GM23338 (cell line): ENCODE measurements around the gene ZNF211. TPM values are rescaled to one million over a fixed set of nuclear protein-coding genes. Genes with fewer than 3 reads are reported as not detected.

Source experiments
- ATAC-seq: fragments of 200-7000 bp; cut with Tn5 transposase; 3 replicates; pipeline ENCODE4 v1.9.1; 2020
- DNase-seq: peaks from one replicate; pipeline ENCODE4 v3.0.0-alpha.2; 2015; ENCODE audit warnings: low spot score
- H2AFZ ChIP-seq: fragments of 200-600 bp; sonication (generic); 2 replicates; pipeline ENCODE4 v1.8.0; 2016; ENCODE audit warnings: antibody characterized with exemption, mild to moderate bottlenecking, moderate library complexity
- H3F3A ChIP-seq: fragments of 200-600 bp; sonication (generic); replicated peaks from 2 replicates; pipeline ENCODE4 v1.8.0; 2017; ENCODE audit warnings: antibody characterized with exemption, mixed run types, low read depth
- H3K27ac ChIP-seq: fragments of 200-600 bp; sonication (generic); 2 replicates; pipeline ENCODE4 v1.6.1; 2016; ENCODE audit warnings: low read depth
- H3K27me3 ChIP-seq: fragments of 200-600 bp; sonication (generic); 2 replicates; pipeline ENCODE4 v1.8.0; 2016; ENCODE audit warnings: mild to moderate bottlenecking, mixed run types, moderate library complexity; ENCODE audit not compliant: insufficient read depth
- H3K36me3 ChIP-seq: fragments of 200-600 bp; sonication (generic); 2 replicates; pipeline ENCODE4 v1.8.0; 2016; ENCODE audit warnings: mild to moderate bottlenecking; ENCODE audit not compliant: insufficient read depth
- H3K4me1 ChIP-seq: fragments of 200-600 bp; sonication (generic); 2 replicates; pipeline ENCODE4 v1.8.0; 2016; ENCODE audit warnings: mild to moderate bottlenecking, moderate library complexity; ENCODE audit not compliant: insufficient read depth
- H3K4me2 ChIP-seq: fragments of 200-600 bp; sonication (generic); 2 replicates; pipeline ENCODE4 v1.7.1; 2017; ENCODE audit warnings: mixed run types
- H3K4me3 ChIP-seq: fragments of 200-600 bp; sonication (generic); 2 replicates; pipeline ENCODE4 v1.6.1; 2016; ENCODE audit warnings: mixed run types
- H3K79me2 ChIP-seq: fragments of 200-600 bp; sonication (generic); replicated peaks from 2 replicates; pipeline ENCODE4 v1.8.0; 2017; ENCODE audit warnings: mild to moderate bottlenecking; ENCODE audit not compliant: insufficient read depth
- H3K9me2 ChIP-seq: fragments of 200-600 bp; sonication (generic); 2 replicates; pipeline ENCODE4 v1.8.0; 2017; ENCODE audit not compliant: insufficient read depth
- H4K20me1 ChIP-seq: fragments of 200-600 bp; sonication (generic); replicated peaks from 2 replicates; pipeline ENCODE4 v1.8.0; 2017; ENCODE audit warnings: mild to moderate bottlenecking; ENCODE audit not compliant: insufficient read depth
- H3K27ac Mint-ChIP-seq: 2 replicates; pipeline ENCODE4 v1.8.0; 2020; ENCODE audit warnings: inconsistent platforms, mild to moderate bottlenecking, moderate library complexity, mixed read lengths
- H3K27me3 Mint-ChIP-seq: 3 replicates; pipeline ENCODE4 v1.8.0; 2022; ENCODE audit warnings: low read depth, mild to moderate bottlenecking, moderate library complexity, mixed read lengths, inconsistent platforms; ENCODE audit not compliant: insufficient read depth, poor library complexity
- H3K36me3 Mint-ChIP-seq: 3 replicates; pipeline ENCODE4 v1.8.0; 2021; ENCODE audit warnings: low read depth, mild to moderate bottlenecking, inconsistent platforms, moderate library complexity, mixed read lengths
- H3K4me1 Mint-ChIP-seq: 3 replicates; pipeline ENCODE4 v1.8.0; 2020; ENCODE audit warnings: mild to moderate bottlenecking, inconsistent platforms, mixed read lengths
- H3K4me3 Mint-ChIP-seq: 3 replicates; pipeline ENCODE4 v1.8.0; 2021; ENCODE audit warnings: moderate library complexity, mild to moderate bottlenecking, inconsistent platforms, mixed read lengths
- H3K9me3 Mint-ChIP-seq: 3 replicates; pipeline ENCODE4 v1.8.0; 2020; ENCODE audit warnings: moderate library complexity, mild to moderate bottlenecking, inconsistent platforms, mixed read lengths
- CREB1 ChIP-seq: fragments of 250-450 bp; sonication (Bioruptor Pico); IDR thresholded peaks from 2 replicates; pipeline ENCODE4 v1.5.0; 2020; ENCODE audit warnings: low read depth, mild to moderate bottlenecking, moderate library complexity
- CTCF ChIP-seq, 2 experiments: fragments of 200-600 bp in 1 of 2; sonication (generic) in 1 of 2; conservative IDR thresholded peaks; 2 replicates each; pipeline versions ENCODE4 v1.5.1 to v1.6.1; 2016 to 2017; ENCODE audit warnings: antibody characterized with exemption in 2 of 2, low read depth in 2 of 2, mild to moderate bottlenecking in 2 of 2, moderate library complexity in 1 of 2
- ETS1 ChIP-seq: IDR thresholded peaks from 2 replicates; pipeline ENCODE4 v1.6.1; 2016; ENCODE audit warnings: antibody characterized with exemption
- EZH2 ChIP-seq: fragments of 200-600 bp; sonication (generic); IDR thresholded peaks from one replicate; pipeline ENCODE4 v1.8.0; 2017; ENCODE audit warnings: antibody characterized with exemption, mild to moderate bottlenecking, low read depth; ENCODE audit not compliant: unreplicated experiment
- EZH2phosphoT487 ChIP-seq: fragments of 200-600 bp; sonication (generic); IDR thresholded peaks from one replicate; pipeline ENCODE4 v1.8.1; 2018; ENCODE audit warnings: antibody characterized with exemption; ENCODE audit not compliant: unreplicated experiment
- JUNB ChIP-seq: IDR thresholded peaks from one replicate; pipeline ENCODE4 v1.6.1; 2016; ENCODE audit warnings: antibody characterized with exemption; ENCODE audit not compliant: unreplicated experiment
- NANOG ChIP-seq: IDR thresholded peaks from 2 replicates; pipeline ENCODE4 v1.6.1; 2016; ENCODE audit warnings: antibody characterized with exemption, borderline replicate concordance
- POLR2AphosphoS5 ChIP-seq: IDR thresholded peaks from 2 replicates; pipeline ENCODE4 v1.6.1; 2016; ENCODE audit warnings: antibody characterized with exemption, low read depth
- REST ChIP-seq: IDR thresholded peaks from one replicate; pipeline ENCODE4 v1.6.1; 2018; ENCODE audit warnings: antibody characterized with exemption; ENCODE audit not compliant: unreplicated experiment
- STAT1 ChIP-seq: IDR thresholded peaks from one replicate; pipeline ENCODE4 v1.6.1; 2016; ENCODE audit warnings: antibody characterized with exemption; ENCODE audit not compliant: unreplicated experiment
- ZNF114 ChIP-seq: fragments of 250-450 bp; sonication (Bioruptor Pico); IDR thresholded peaks from 2 replicates; pipeline ENCODE4 v1.5.0; 2020; ENCODE audit warnings: mild to moderate bottlenecking, moderate library complexity
- ZNF331 ChIP-seq: fragments of 250-450 bp; sonication (Bioruptor Pico); IDR thresholded peaks from 2 replicates; pipeline ENCODE4 v1.5.0; 2020; ENCODE audit warnings: low read depth, mild to moderate bottlenecking, moderate library complexity
- polyA plus RNA-seq: library from polyadenylated mRNA; unstranded; fragments of >200 nt; fragmentation: Nextera tagmentation; extraction: Ambion mirVana; gene quantifications from 2 replicates; pipeline ENCODE4 v1.2.1, GENCODE V29; 2016
- total RNA-seq: library from RNA; depleted of rRNA; stranded (reverse); fragments of >200 nt; shearing (Covaris generic); gene quantifications from 2 replicates; pipeline ENCODE4 v1.2.3, GENCODE V29; 2014

The ZNF211 gene
- total and polyA plus RNA-seq, 2 experiments from 2014 or later = 9.7 to 13.8 TPM

- TF ChIP-seq ZNF331 (CRISPR knock-in tag) (peak; percentile 68), STAT1 (no peak)
- no peak overlapping the region for H3K4me3 ChIP-seq
- H3K79me2 ChIP-seq = no peaks in the 10 kb centered on the region
- no peak for ATAC-seq
- no peak for DNase-seq
- H2AFZ ChIP-seq = no peak overlapping the region
- Mint-ChIP-seq H3K4me3 (no peak overlapping the region), H3K36me3 (no peaks in the 10 kb centered on the region; the same call in 2 of the 3 replicates), H3K27ac (no peak overlapping the region), H3K9me3 (peaks cover 7% of the 10 kb centered on the region; the same call in 2 of the 3 replicates), H3K4me1 (peaks cover 6% of the 10 kb centered on the region), H3K27me3 (peaks cover 7% of the 10 kb centered on the region)
- no peaks in the 10 kb centered on the region for H3K36me3 ChIP-seq
- no peaks in the 10 kb centered on the region for H4K20me1 ChIP-seq
- H3K27me3 ChIP-seq = no peaks in the 10 kb centered on the region
- H3F3A ChIP-seq = no peaks in the 10 kb centered on the region
- H3K9me2 ChIP-seq = peaks cover 16% of the 10 kb centered on the region
- H3K27ac ChIP-seq = no peak overlapping the region
- no peaks in the 10 kb centered on the region; the same call in 1 of the 2 replicates for H3K4me1 ChIP-seq
- no peak overlapping the region for H3K4me2 ChIP-seq
Measured at GRCh38 chr19:57653689-57654088, 20.7 kb downstream of the ZNF211 start.

GRCh38 chr19:57655443-57655842 is 22.5 kb downstream of the ZNF211 start:
- Mint-ChIP-seq H3K27me3 (peaks cover 7% of the 10 kb centered on the region), H3K27ac (no peak overlapping the region), H3K4me1 (peaks cover 6% of the 10 kb centered on the region), H3K9me3 (peaks cover 7% of the 10 kb centered on the region; the same call in 2 of the 3 replicates), H3K4me3 (no peak overlapping the region), H3K36me3 (no peaks in the 10 kb centered on the region; the same call in 2 of the 3 replicates)
- no peaks in the 10 kb centered on the region for H3K79me2 ChIP-seq
- H4K20me1 ChIP-seq = no peaks in the 10 kb centered on the region
- H3F3A ChIP-seq = no peaks in the 10 kb centered on the region
- peaks cover 14% of the 10 kb centered on the region for H3K27me3 ChIP-seq
- no peak overlapping the region for H3K4me2 ChIP-seq
- ATAC-seq = no peak
- H3K9me2 ChIP-seq = peaks cover 11% of the 10 kb centered on the region
- no peaks in the 10 kb centered on the region for H3K36me3 ChIP-seq
- H3K4me1 ChIP-seq = no peaks in the 10 kb centered on the region; the same call in 1 of the 2 replicates
- H3K27ac ChIP-seq = no peak overlapping the region
- no peak overlapping the region for H2AFZ ChIP-seq
- no peak overlapping the region for H3K4me3 ChIP-seq
- no peak for DNase-seq
- TF ChIP-seq EZH2phosphoT487 (no peak), JUNB (no peak), ETS1 (no peak), EZH2 (no peak), STAT1 (no peak), ZNF114 (CRISPR knock-in tag) (no peak), POLR2AphosphoS5 (no peak)

- Mint-ChIP-seq H3K4me1 (peaks cover 4% of the 10 kb centered on the region), H3K27ac (no peak overlapping the region), H3K4me3 (no peak overlapping the region), H3K36me3 (no peaks in the 10 kb centered on the region; the same call in 2 of the 3 replicates), H3K9me3 (peaks cover 7% of the 10 kb centered on the region; the same call in 2 of the 3 replicates), H3K27me3 (peaks cover 7% of the 10 kb centered on the region)
- H3K9me2 ChIP-seq = peaks cover 11% of the 10 kb centered on the region
- H3K27me3 ChIP-seq = peaks cover 23% of the 10 kb centered on the region
- H3F3A ChIP-seq = no peaks in the 10 kb centered on the region
- H4K20me1 ChIP-seq = no peaks in the 10 kb centered on the region
- no peak overlapping the region for H3K27ac ChIP-seq
- ATAC-seq (no peak), DNase-seq (no peak)
- no peak overlapping the region for H3K4me2 ChIP-seq
- no peak overlapping the region for H2AFZ ChIP-seq
- H3K4me3 ChIP-seq = no peak overlapping the region
- no peaks in the 10 kb centered on the region for H3K36me3 ChIP-seq
- no peaks in the 10 kb centered on the region for H3K79me2 ChIP-seq
- H3K4me1 ChIP-seq = no peaks in the 10 kb centered on the region
- TF ChIP-seq CREB1 (CRISPR knock-in tag) (no peak), NANOG (no peak), CTCF (conservative IDR thresholded peaks at IDR 0.05; ENCODE audit: low read depth in 2 of 2) (no peak), STAT1 (no peak), EZH2phosphoT487 (no peak), REST (no peak)
Measured at GRCh38 chr19:57656346-57656745, 23.4 kb downstream of the ZNF211 start.
